ENCODE measurements around the gene EGF.

EGF gene

DNA sequence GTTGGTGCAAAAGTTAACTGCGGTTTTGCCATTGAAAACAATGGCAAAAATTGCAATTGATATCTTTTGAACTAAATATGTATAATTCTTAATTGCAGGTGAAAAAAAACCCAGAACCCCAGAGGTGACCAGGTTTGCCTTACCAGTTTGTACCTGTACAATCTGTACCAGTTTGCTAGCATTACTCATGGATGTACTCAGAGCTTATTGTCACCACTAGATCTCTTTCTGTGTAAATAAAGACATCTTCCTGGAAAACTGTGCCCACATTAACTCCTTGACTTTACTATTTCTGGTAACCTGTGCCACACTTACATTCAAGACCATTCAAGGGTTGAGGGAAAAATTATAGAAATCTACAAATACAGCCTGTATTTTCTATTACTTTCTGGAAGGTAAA is 146.0 kb downstream of the EGF start:
- DNase-seq (ENCODE audit: low spot score), result no peak
- TF ChIP-seq, protein P1, sequence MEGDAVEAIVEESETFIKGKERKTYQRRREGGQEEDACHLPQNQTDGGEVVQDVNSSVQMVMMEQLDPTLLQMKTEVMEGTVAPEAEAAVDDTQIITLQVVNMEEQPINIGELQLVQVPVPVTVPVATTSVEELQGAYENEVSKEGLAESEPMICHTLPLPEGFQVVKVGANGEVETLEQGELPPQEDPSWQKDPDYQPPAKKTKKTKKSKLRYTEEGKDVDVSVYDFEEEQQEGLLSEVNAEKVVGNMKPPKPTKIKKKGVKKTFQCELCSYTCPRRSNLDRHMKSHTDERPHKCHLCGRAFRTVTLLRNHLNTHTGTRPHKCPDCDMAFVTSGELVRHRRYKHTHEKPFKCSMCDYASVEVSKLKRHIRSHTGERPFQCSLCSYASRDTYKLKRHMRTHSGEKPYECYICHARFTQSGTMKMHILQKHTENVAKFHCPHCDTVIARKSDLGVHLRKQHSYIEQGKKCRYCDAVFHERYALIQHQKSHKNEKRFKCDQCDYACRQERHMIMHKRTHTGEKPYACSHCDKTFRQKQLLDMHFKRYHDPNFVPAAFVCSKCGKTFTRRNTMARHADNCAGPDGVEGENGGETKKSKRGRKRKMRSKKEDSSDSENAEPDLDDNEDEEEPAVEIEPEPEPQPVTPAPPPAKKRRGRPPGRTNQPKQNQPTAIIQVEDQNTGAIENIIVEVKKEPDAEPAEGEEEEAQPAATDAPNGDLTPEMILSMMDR (IDR thresholded peaks at IDR 0.05; ENCODE audit: extremely low read depth, missing control alignments), result no peak

GRCh38 chr4:110059556-110060191 is 147.0 kb downstream of the EGF start:
- TF ChIP-seq, protein P1 (IDR thresholded peaks at IDR 0.05; ENCODE audit: extremely low read depth, missing control alignments), result no peak
- peak; percentile 33 for DNase-seq (ENCODE audit: low spot score)

DNA sequence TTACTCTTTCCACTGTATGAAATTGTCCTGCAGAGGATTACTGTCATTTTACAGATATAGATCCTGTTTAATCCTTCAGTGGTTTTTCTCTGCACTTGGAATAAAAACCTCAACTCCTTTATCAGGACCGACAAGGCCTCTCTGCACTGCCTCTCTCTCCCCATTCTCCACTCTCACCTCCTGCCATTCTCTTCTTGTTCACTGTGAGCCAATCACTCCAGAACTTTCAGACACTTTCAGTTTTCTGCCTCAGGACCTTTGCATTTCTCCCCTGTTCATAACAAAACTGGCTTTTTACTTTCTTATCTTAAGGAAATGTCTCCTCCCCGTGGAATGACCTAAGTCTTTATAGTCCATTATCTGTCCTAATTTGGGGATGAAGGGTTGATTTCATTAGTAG is 148.4 kb downstream of the EGF start:
- DNase-seq (ENCODE audit: low spot score), result no peak
- TF ChIP-seq, protein P1 (IDR thresholded peaks at IDR 0.05; ENCODE audit: extremely low read depth, missing control alignments), result no peak

Data from GM20000 (cell line).